ENCODE data around the gene CDH4. TPM values are rescaled to one million over a fixed set of nuclear protein-coding genes. Genes with fewer than 3 reads are reported as not detected.

CDH4 gene
- total RNA-seq, 2 experiments from 2014 or later, result 0.10 to 0.21 TPM

- POLR2A ChIA-PET, result no interaction called here
- H3K4me3 Mint-ChIP-seq, result no peak overlapping the region
- H3K9me3 Mint-ChIP-seq, result no peaks in the 10 kb centered on the region
- CTCF ChIA-PET, result no interaction called here
- intact Hi-C loops (cut with micrococcal nuclease), result no loop called here
- no peaks in the 10 kb centered on the region for H3K4me1 Mint-ChIP-seq (ENCODE audit: low read depth)
- no peak overlapping the region for H3K27ac Mint-ChIP-seq
- DNase-seq, result no peak
- no peaks in the 10 kb centered on the region for H3K27me3 Mint-ChIP-seq
- no peaks in the 10 kb centered on the region for H3K36me3 Mint-ChIP-seq
Measured at GRCh38 chr20:61702246-61702645, 450.2 kb downstream of the CDH4 start.

GRCh38 chr20:61704661-61705060 is 452.6 kb downstream of the CDH4 start:
- CTCF ChIA-PET, result no interaction called here
- DNase-seq, result no peak
- intact Hi-C loops (cut with micrococcal nuclease), result no loop called here

GRCh38 chr20:61705386-61706258 is 453.6 kb downstream of the CDH4 start:
- Mint-ChIP-seq H3K4me1 (ENCODE audit: low read depth) (no peaks in the 10 kb centered on the region), H3K36me3 (no peaks in the 10 kb centered on the region), H3K27me3 (no peaks in the 10 kb centered on the region), H3K27ac (no peak overlapping the region), H3K9me3 (peaks cover under 1% of the 10 kb centered on the region), H3K4me3 (no peak overlapping the region)
- intact Hi-C loops (cut with micrococcal nuclease), result no loop called here
- CTCF ChIA-PET, result no interaction called here
- POLR2A ChIA-PET, result no interaction called here
- DNase-seq, result no peak

More at GRCh38 chr20:61704661-61705060, 452.6 kb downstream of the CDH4 start:
- Mint-ChIP-seq H3K36me3 (no peaks in the 10 kb centered on the region), H3K27me3 (no peaks in the 10 kb centered on the region), H3K4me1 (ENCODE audit: low read depth) (no peaks in the 10 kb centered on the region), H3K9me3 (no peaks in the 10 kb centered on the region), H3K4me3 (no peak overlapping the region), H3K27ac (no peak overlapping the region)
- POLR2A ChIA-PET, result no interaction called here

GRCh38 chr20:61706259-61706961 is 454.3 kb downstream of the CDH4 start:
- H3K9me3 Mint-ChIP-seq, result peaks cover 8% of the 10 kb centered on the region
- H3K4me1 Mint-ChIP-seq (ENCODE audit: low read depth), result no peaks in the 10 kb centered on the region
- H3K27me3 Mint-ChIP-seq, result no peaks in the 10 kb centered on the region
- no peaks in the 10 kb centered on the region for H3K36me3 Mint-ChIP-seq
- DNase-seq, result no peak
- intact Hi-C loops (cut with micrococcal nuclease), result no loop called here
- POLR2A ChIA-PET, result no interaction called here
- no peak overlapping the region for H3K27ac Mint-ChIP-seq
- no peak overlapping the region for H3K4me3 Mint-ChIP-seq
- CTCF ChIA-PET, result no interaction called here

GRCh38 chr20:61708891-61709290 is 456.8 kb downstream of the CDH4 start:
- H3K27ac Mint-ChIP-seq, result no peak overlapping the region
- ChIA-PET POLR2A (no interaction called here), CTCF (no interaction called here)
- intact Hi-C loops (cut with micrococcal nuclease), result no loop called here
- H3K4me3 Mint-ChIP-seq, result no peak overlapping the region
- H3K9me3 Mint-ChIP-seq, result peaks cover 8% of the 10 kb centered on the region
- DNase-seq, result no peak
- no peaks in the 10 kb centered on the region for H3K36me3 Mint-ChIP-seq
- H3K27me3 Mint-ChIP-seq, result no peaks in the 10 kb centered on the region
- H3K4me1 Mint-ChIP-seq (ENCODE audit: low read depth), result no peaks in the 10 kb centered on the region

GRCh38 chr20:61710108-61710507 is 458.0 kb downstream of the CDH4 start:
- intact Hi-C loops (cut with micrococcal nuclease), result no loop called here
- Mint-ChIP-seq H3K4me3 (no peak overlapping the region), H3K27me3 (no peaks in the 10 kb centered on the region), H3K9me3 (peaks cover 8% of the 10 kb centered on the region), H3K4me1 (ENCODE audit: low read depth) (no peaks in the 10 kb centered on the region), H3K27ac (no peak overlapping the region), H3K36me3 (no peaks in the 10 kb centered on the region)
- DNase-seq, result no peak
- ChIA-PET CTCF (no interaction called here), POLR2A (no interaction called here)

GRCh38 chr20:61712688-61713087 is 460.6 kb downstream of the CDH4 start:
- Mint-ChIP-seq H3K27me3 (no peaks in the 10 kb centered on the region), H3K4me1 (ENCODE audit: low read depth) (no peaks in the 10 kb centered on the region), H3K27ac (no peak overlapping the region), H3K4me3 (no peak overlapping the region), H3K9me3 (peaks cover 8% of the 10 kb centered on the region), H3K36me3 (no peaks in the 10 kb centered on the region)
- intact Hi-C loops (cut with micrococcal nuclease), result no loop called here
- POLR2A ChIA-PET, result no interaction called here
- CTCF ChIA-PET, result no interaction called here
- no peak for DNase-seq

GRCh38 chr20:61718361-61719005 is 466.4 kb downstream of the CDH4 start:
- Mint-ChIP-seq H3K4me3 (peak overlapping the region; percentile 73), H3K36me3 (no peaks in the 10 kb centered on the region)
- POLR2A ChIA-PET, result no interaction called here

GRCh38 chr20:61719691-61720347 is 467.8 kb downstream of the CDH4 start:
- Mint-ChIP-seq H3K9me3 (no peaks in the 10 kb centered on the region), H3K27me3 (no peaks in the 10 kb centered on the region), H3K4me3 (peak overlapping the region; percentile 73), H3K36me3 (no peaks in the 10 kb centered on the region), H3K4me1 (ENCODE audit: low read depth) (peaks cover 24% of the 10 kb centered on the region), H3K27ac (peak overlapping the region; percentile 82)
- CTCF ChIA-PET, result no interaction called here
- peak; percentile 69 for DNase-seq
- POLR2A ChIA-PET, result no interaction called here
- intact Hi-C loops (cut with micrococcal nuclease), result no loop called here

More at GRCh38 chr20:61718361-61719005, 466.4 kb downstream of the CDH4 start:
- Mint-ChIP-seq H3K9me3 (no peaks in the 10 kb centered on the region), H3K4me1 (ENCODE audit: low read depth) (peaks cover 24% of the 10 kb centered on the region), H3K27me3 (no peaks in the 10 kb centered on the region), H3K27ac (peak overlapping the region; percentile 49)
- CTCF ChIA-PET, result no interaction called here
- intact Hi-C loops (cut with micrococcal nuclease), result no loop called here
- no peak for DNase-seq

- Mint-ChIP-seq H3K9me3 (no peaks in the 10 kb centered on the region), H3K36me3 (no peaks in the 10 kb centered on the region), H3K4me1 (ENCODE audit: low read depth) (peaks cover 24% of the 10 kb centered on the region), H3K4me3 (peak overlapping the region; percentile 73), H3K27me3 (no peaks in the 10 kb centered on the region), H3K27ac (peak overlapping the region; percentile 82)
- ChIA-PET POLR2A (no interaction called here), CTCF (no interaction called here)
- no peak for DNase-seq
- intact Hi-C loops (cut with micrococcal nuclease), result no loop called here
Measured at GRCh38 chr20:61720348-61720696, 468.3 kb downstream of the CDH4 start.

GRCh38 chr20:61722146-61722678 is 470.2 kb downstream of the CDH4 start:
- H3K36me3 Mint-ChIP-seq, result no peaks in the 10 kb centered on the region
- H3K27me3 Mint-ChIP-seq, result no peaks in the 10 kb centered on the region
- H3K9me3 Mint-ChIP-seq, result no peaks in the 10 kb centered on the region
- H3K4me1 Mint-ChIP-seq (ENCODE audit: low read depth), result peaks cover 24% of the 10 kb centered on the region
- ChIA-PET POLR2A (no interaction called here), CTCF (no interaction called here)
- H3K27ac Mint-ChIP-seq, result no peak overlapping the region
- H3K4me3 Mint-ChIP-seq, result no peak overlapping the region
- intact Hi-C loops (cut with micrococcal nuclease), result no loop called here
- no peak for DNase-seq

- peaks cover 19% of the 10 kb centered on the region for H3K4me1 Mint-ChIP-seq (ENCODE audit: low read depth)
- no peaks in the 10 kb centered on the region for H3K36me3 Mint-ChIP-seq
- intact Hi-C loops (cut with micrococcal nuclease), result no loop called here
- no peaks in the 10 kb centered on the region for H3K9me3 Mint-ChIP-seq
- H3K27me3 Mint-ChIP-seq, result no peaks in the 10 kb centered on the region
- CTCF ChIA-PET, result no interaction called here
- no peak overlapping the region for H3K27ac Mint-ChIP-seq
- POLR2A ChIA-PET, result no interaction called here
- DNase-seq, result no peak
- H3K4me3 Mint-ChIP-seq, result no peak overlapping the region
Measured at GRCh38 chr20:61723529-61724257, 471.6 kb downstream of the CDH4 start.
